GM23338 (cell line): ENCODE measurements around the gene MSL3B.

Experiments used
- CREB1 ChIP-seq: fragments of 250-450 bp; sonication (Bioruptor Pico); IDR thresholded peaks from 2 replicates; pipeline ENCODE4 v1.5.0; 2020; ENCODE audit warnings: low read depth, mild to moderate bottlenecking, moderate library complexity
- EZH2 ChIP-seq: fragments of 200-600 bp; sonication (generic); IDR thresholded peaks from one replicate; pipeline ENCODE4 v1.8.0; 2017; ENCODE audit warnings: antibody characterized with exemption, mild to moderate bottlenecking, low read depth; ENCODE audit not compliant: unreplicated experiment
- EZH2phosphoT487 ChIP-seq: fragments of 200-600 bp; sonication (generic); IDR thresholded peaks from one replicate; pipeline ENCODE4 v1.8.1; 2018; ENCODE audit warnings: antibody characterized with exemption; ENCODE audit not compliant: unreplicated experiment
- JUNB ChIP-seq: IDR thresholded peaks from one replicate; pipeline ENCODE4 v1.6.1; 2016; ENCODE audit warnings: antibody characterized with exemption; ENCODE audit not compliant: unreplicated experiment
- NANOG ChIP-seq: IDR thresholded peaks from 2 replicates; pipeline ENCODE4 v1.6.1; 2016; ENCODE audit warnings: antibody characterized with exemption, borderline replicate concordance
- POLR2AphosphoS5 ChIP-seq: IDR thresholded peaks from 2 replicates; pipeline ENCODE4 v1.6.1; 2016; ENCODE audit warnings: antibody characterized with exemption, low read depth
- ZNF114 ChIP-seq: fragments of 250-450 bp; sonication (Bioruptor Pico); IDR thresholded peaks from 2 replicates; pipeline ENCODE4 v1.5.0; 2020; ENCODE audit warnings: mild to moderate bottlenecking, moderate library complexity
- ZNF331 ChIP-seq: fragments of 250-450 bp; sonication (Bioruptor Pico); IDR thresholded peaks from 2 replicates; pipeline ENCODE4 v1.5.0; 2020; ENCODE audit warnings: low read depth, mild to moderate bottlenecking, moderate library complexity
- TF ChIP-seq, protein P1 (sequence below), 2 experiments: fragments of 200-600 bp in 1 of 2; sonication (generic) in 1 of 2; conservative IDR thresholded peaks; 2 replicates each; pipeline versions ENCODE4 v1.5.1 to v1.6.1; 2016 to 2017; ENCODE audit warnings: antibody characterized with exemption in 2 of 2, low read depth in 2 of 2, mild to moderate bottlenecking in 2 of 2, moderate library complexity in 1 of 2
- TF ChIP-seq, protein P2 (sequence below): IDR thresholded peaks from one replicate; pipeline ENCODE4 v1.6.1; 2018; ENCODE audit warnings: antibody characterized with exemption; ENCODE audit not compliant: unreplicated experiment
- TF ChIP-seq, protein P3 (sequence below): IDR thresholded peaks from 2 replicates; pipeline ENCODE4 v1.6.1; 2016; ENCODE audit warnings: antibody characterized with exemption

DNA sequence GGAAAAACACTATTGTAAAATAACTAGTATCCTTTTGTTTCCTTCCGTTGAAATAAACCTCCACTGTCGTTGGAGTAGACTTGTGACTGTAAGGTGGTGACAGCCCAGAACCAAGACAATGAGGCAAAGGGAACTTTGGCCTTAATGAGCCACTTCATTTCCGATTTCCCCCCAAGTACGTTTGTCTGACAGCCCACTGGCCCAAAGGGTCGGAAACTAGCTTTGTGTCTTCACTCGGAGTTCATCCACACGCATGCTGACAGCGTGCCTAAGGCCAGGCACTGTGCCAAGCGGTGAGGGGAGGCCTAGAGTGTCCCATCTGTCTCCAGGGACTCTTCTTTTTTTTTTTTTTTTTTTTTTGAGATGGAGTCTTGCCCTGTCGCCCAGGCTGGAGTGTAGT is 34.8 kb downstream of the MSL3B start:
- no peak for TF ChIP-seq POLR2AphosphoS5
- TF ChIP-seq, protein P1, sequence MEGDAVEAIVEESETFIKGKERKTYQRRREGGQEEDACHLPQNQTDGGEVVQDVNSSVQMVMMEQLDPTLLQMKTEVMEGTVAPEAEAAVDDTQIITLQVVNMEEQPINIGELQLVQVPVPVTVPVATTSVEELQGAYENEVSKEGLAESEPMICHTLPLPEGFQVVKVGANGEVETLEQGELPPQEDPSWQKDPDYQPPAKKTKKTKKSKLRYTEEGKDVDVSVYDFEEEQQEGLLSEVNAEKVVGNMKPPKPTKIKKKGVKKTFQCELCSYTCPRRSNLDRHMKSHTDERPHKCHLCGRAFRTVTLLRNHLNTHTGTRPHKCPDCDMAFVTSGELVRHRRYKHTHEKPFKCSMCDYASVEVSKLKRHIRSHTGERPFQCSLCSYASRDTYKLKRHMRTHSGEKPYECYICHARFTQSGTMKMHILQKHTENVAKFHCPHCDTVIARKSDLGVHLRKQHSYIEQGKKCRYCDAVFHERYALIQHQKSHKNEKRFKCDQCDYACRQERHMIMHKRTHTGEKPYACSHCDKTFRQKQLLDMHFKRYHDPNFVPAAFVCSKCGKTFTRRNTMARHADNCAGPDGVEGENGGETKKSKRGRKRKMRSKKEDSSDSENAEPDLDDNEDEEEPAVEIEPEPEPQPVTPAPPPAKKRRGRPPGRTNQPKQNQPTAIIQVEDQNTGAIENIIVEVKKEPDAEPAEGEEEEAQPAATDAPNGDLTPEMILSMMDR (conservative IDR thresholded peaks at IDR 0.05; ENCODE audit: low read depth in 2 of 2), result no peak
- TF ChIP-seq ZNF114 (CRISPR knock-in tag), result no peak
- TF ChIP-seq EZH2, result no peak
- TF ChIP-seq, protein P2, sequence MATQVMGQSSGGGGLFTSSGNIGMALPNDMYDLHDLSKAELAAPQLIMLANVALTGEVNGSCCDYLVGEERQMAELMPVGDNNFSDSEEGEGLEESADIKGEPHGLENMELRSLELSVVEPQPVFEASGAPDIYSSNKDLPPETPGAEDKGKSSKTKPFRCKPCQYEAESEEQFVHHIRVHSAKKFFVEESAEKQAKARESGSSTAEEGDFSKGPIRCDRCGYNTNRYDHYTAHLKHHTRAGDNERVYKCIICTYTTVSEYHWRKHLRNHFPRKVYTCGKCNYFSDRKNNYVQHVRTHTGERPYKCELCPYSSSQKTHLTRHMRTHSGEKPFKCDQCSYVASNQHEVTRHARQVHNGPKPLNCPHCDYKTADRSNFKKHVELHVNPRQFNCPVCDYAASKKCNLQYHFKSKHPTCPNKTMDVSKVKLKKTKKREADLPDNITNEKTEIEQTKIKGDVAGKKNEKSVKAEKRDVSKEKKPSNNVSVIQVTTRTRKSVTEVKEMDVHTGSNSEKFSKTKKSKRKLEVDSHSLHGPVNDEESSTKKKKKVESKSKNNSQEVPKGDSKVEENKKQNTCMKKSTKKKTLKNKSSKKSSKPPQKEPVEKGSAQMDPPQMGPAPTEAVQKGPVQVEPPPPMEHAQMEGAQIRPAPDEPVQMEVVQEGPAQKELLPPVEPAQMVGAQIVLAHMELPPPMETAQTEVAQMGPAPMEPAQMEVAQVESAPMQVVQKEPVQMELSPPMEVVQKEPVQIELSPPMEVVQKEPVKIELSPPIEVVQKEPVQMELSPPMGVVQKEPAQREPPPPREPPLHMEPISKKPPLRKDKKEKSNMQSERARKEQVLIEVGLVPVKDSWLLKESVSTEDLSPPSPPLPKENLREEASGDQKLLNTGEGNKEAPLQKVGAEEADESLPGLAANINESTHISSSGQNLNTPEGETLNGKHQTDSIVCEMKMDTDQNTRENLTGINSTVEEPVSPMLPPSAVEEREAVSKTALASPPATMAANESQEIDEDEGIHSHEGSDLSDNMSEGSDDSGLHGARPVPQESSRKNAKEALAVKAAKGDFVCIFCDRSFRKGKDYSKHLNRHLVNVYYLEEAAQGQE, result no peak
- TF ChIP-seq JUNB, result no peak
- no peak for TF ChIP-seq ZNF331
- TF ChIP-seq EZH2phosphoT487, result no peak
- no peak for TF ChIP-seq NANOG
- TF ChIP-seq, protein P3, sequence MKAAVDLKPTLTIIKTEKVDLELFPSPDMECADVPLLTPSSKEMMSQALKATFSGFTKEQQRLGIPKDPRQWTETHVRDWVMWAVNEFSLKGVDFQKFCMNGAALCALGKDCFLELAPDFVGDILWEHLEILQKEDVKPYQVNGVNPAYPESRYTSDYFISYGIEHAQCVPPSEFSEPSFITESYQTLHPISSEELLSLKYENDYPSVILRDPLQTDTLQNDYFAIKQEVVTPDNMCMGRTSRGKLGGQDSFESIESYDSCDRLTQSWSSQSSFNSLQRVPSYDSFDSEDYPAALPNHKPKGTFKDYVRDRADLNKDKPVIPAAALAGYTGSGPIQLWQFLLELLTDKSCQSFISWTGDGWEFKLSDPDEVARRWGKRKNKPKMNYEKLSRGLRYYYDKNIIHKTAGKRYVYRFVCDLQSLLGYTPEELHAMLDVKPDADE, result no peak
- TF ChIP-seq CREB1 (CRISPR knock-in tag), result no peak
